Measurements from ENCODE around the gene CANT1.
"Not testable (repeated sequence)": the region's sequence is repeated elsewhere in the genome, so short reads cannot be mapped to it uniquely, and the experiment has no call there.

Gene CANT1

GRCh38 chr17:78963378-78963777 lies 46.2 kb downstream of the CANT1 start:
- Histone ChIP-seq H3K4me1 (ENCODE audit: insufficient read depth, poor library complexity, severe bottlenecking) (no peaks in the 10 kb centered on the region), H3K27ac (ENCODE audit: poor library complexity, severe bottlenecking) (no peak overlapping the region), H3K4me3 (ENCODE audit: severe bottlenecking) (no peak overlapping the region), H3K27me3 (ENCODE audit: insufficient read depth, poor library complexity, severe bottlenecking) (no peaks in the 10 kb centered on the region), H3K9me3 (ENCODE audit: severe bottlenecking) (no peaks in the 10 kb centered on the region), H3K36me3 (ENCODE audit: low read depth) (peaks cover 6% of the 10 kb centered on the region)
- DNase-seq (ENCODE audit: low spot score) = no peak
- no peak for ATAC-seq (ENCODE audit: low read depth)
- TF ChIP-seq CTCF (IDR thresholded peaks at IDR 0.05; ENCODE audit: poor library complexity, severe bottlenecking) = no peak

- not testable (repeated sequence) for DNase-seq (ENCODE audit: low spot score); H3K4me3 ChIP-seq (ENCODE audit: severe bottlenecking); H3K36me3 ChIP-seq (ENCODE audit: low read depth); H3K4me1 ChIP-seq (ENCODE audit: insufficient read depth, poor library complexity, severe bottlenecking); H3K27me3 ChIP-seq (ENCODE audit: insufficient read depth, poor library complexity, severe bottlenecking); H3K9me3 ChIP-seq (ENCODE audit: severe bottlenecking); H3K27ac ChIP-seq (ENCODE audit: poor library complexity, severe bottlenecking); ATAC-seq (ENCODE audit: low read depth)
These were observed 46.6 kb downstream of the CANT1 start for GRCh38 chr17:78962984-78963348.

GRCh38 chr17:78962345-78962983 lies 47.1 kb downstream of the CANT1 start:
- H3K36me3 ChIP-seq (ENCODE audit: low read depth) = no peaks in the 10 kb centered on the region
- DNase-seq (ENCODE audit: low spot score) = no peak
- no peak for TF ChIP-seq CTCF (IDR thresholded peaks at IDR 0.05; ENCODE audit: poor library complexity, severe bottlenecking)
- H3K4me3 ChIP-seq (ENCODE audit: severe bottlenecking) = no peak overlapping the region
- no peak; the same call in 2 of the 3 replicates for ATAC-seq (ENCODE audit: low read depth)
- H3K27ac ChIP-seq (ENCODE audit: poor library complexity, severe bottlenecking) = no peak overlapping the region
- H3K27me3 ChIP-seq (ENCODE audit: insufficient read depth, poor library complexity, severe bottlenecking) = no peaks in the 10 kb centered on the region
- H3K4me1 ChIP-seq (ENCODE audit: insufficient read depth, poor library complexity, severe bottlenecking) = no peaks in the 10 kb centered on the region
- no peaks in the 10 kb centered on the region for H3K9me3 ChIP-seq (ENCODE audit: severe bottlenecking)

- H3K4me1 ChIP-seq (ENCODE audit: insufficient read depth, poor library complexity, severe bottlenecking) = no peaks in the 10 kb centered on the region
- DNase-seq (ENCODE audit: low spot score) (no peak), ATAC-seq (ENCODE audit: low read depth) (no peak)
- H3K27ac ChIP-seq (ENCODE audit: poor library complexity, severe bottlenecking) = no peak overlapping the region
- no peaks in the 10 kb centered on the region for H3K9me3 ChIP-seq (ENCODE audit: severe bottlenecking)
- no peaks in the 10 kb centered on the region for H3K27me3 ChIP-seq (ENCODE audit: insufficient read depth, poor library complexity, severe bottlenecking)
- H3K36me3 ChIP-seq (ENCODE audit: low read depth) = no peaks in the 10 kb centered on the region
- TF ChIP-seq CTCF (IDR thresholded peaks at IDR 0.05; ENCODE audit: poor library complexity, severe bottlenecking) = no peak
- no peak overlapping the region for H3K4me3 ChIP-seq (ENCODE audit: severe bottlenecking)
These were observed 48.0 kb downstream of the CANT1 start for GRCh38 chr17:78961571-78961970.

- Histone ChIP-seq H3K27ac (ENCODE audit: poor library complexity, severe bottlenecking) (no peak overlapping the region), H3K36me3 (ENCODE audit: low read depth) (no peaks in the 10 kb centered on the region), H3K4me1 (ENCODE audit: insufficient read depth, poor library complexity, severe bottlenecking) (no peaks in the 10 kb centered on the region), H3K4me3 (ENCODE audit: severe bottlenecking) (no peak overlapping the region), H3K27me3 (ENCODE audit: insufficient read depth, poor library complexity, severe bottlenecking) (no peaks in the 10 kb centered on the region), H3K9me3 (ENCODE audit: severe bottlenecking) (no peaks in the 10 kb centered on the region)
- no peak for TF ChIP-seq CTCF (IDR thresholded peaks at IDR 0.05; ENCODE audit: poor library complexity, severe bottlenecking)
- DNase-seq (ENCODE audit: low spot score) = no peak
- ATAC-seq (ENCODE audit: low read depth) = no peak
These were observed 48.6 kb downstream of the CANT1 start for GRCh38 chr17:78960928-78961327.
